ENCODE data around the gene THAP12. TPM values are rescaled to one million over a fixed set of nuclear protein-coding genes. Genes with fewer than 3 reads are reported as not detected.

The THAP12 gene
- total and polyA plus RNA-seq, 2 experiments from 2014 or later = 24.8 to 25.9 TPM

DNA sequence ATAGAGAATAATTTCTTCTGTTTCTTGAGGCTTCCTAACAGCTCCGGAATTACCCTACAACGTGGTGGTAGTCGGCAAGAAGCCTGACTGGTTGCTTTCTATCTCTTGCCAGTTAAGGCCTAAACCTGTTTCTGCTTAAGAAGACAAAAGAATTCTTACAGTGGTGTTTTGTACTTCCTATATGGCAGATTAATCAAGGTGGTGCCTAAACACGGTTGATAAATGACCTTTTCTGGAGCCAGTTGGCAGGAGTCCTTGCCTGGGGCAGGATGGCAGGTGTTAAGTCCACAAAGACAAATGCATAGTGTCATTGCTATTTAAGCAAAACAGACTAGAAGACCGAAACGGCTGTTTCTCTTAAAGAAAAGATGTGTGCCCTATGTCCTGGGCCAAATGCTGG lies 10.1 kb upstream of the THAP12 start:
- Histone ChIP-seq H3K9me3 (ENCODE audit: low read depth) (no peaks in the 10 kb centered on the region), H3K27ac (no peak overlapping the region), H3K27me3 (no peaks in the 10 kb centered on the region), H3K36me3 (no peaks in the 10 kb centered on the region), H3K4me1 (ENCODE audit: low read depth) (no peaks in the 10 kb centered on the region), H3K4me3 (no peak overlapping the region)
- TF ChIP-seq, protein P1, sequence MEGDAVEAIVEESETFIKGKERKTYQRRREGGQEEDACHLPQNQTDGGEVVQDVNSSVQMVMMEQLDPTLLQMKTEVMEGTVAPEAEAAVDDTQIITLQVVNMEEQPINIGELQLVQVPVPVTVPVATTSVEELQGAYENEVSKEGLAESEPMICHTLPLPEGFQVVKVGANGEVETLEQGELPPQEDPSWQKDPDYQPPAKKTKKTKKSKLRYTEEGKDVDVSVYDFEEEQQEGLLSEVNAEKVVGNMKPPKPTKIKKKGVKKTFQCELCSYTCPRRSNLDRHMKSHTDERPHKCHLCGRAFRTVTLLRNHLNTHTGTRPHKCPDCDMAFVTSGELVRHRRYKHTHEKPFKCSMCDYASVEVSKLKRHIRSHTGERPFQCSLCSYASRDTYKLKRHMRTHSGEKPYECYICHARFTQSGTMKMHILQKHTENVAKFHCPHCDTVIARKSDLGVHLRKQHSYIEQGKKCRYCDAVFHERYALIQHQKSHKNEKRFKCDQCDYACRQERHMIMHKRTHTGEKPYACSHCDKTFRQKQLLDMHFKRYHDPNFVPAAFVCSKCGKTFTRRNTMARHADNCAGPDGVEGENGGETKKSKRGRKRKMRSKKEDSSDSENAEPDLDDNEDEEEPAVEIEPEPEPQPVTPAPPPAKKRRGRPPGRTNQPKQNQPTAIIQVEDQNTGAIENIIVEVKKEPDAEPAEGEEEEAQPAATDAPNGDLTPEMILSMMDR (IDR thresholded peaks at IDR 0.05; ENCODE audit: low read depth, low read length) = no peak
- no peak for DNase-seq (ENCODE audit: low read depth in 1 of 2, low spot score in 1 of 2)

DNA sequence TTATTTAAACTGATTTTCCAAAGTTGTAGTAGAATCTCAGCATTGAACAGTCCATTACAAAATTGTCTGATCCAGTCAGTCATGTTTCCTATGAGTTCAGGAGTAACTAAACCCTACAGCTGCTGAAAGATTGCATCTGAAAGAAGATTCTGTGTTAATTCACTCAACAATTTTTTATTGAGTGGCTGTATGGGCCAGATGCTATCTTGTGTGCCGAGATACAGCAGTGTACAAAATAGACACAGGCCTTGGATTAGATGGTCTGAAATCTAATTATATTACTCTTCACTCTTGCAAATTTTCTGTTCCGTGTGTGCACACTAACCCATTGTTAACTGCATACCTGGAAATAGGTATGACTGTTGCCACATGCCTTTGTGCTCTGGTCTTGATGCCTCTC lies 7.5 kb upstream of the THAP12 start:
- H3K9me3 ChIP-seq (ENCODE audit: low read depth) = no peaks in the 10 kb centered on the region
- DNase-seq (ENCODE audit: low read depth in 1 of 2, low spot score in 1 of 2) = no peak
- H3K4me1 ChIP-seq (ENCODE audit: low read depth) = no peaks in the 10 kb centered on the region

DNA sequence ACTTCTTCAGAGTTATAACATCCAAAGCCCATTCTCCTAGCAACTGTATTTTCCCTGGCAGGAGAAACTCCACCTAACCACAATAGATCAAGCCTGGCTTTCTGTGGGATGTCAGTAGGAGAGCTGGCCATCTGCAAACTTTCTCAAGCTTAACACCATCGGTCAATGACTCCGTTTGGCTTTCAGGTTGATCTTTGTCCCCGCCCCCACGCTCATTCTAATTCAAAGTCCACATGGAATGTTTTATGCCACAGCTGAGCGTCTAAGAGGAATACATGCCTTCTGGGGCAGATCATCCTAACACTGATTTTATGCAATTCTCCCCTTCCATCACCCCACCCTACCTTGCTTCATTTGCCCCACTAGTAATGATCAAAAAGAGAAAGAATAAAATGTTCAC lies 5.0 kb upstream of the THAP12 start:
- TF ChIP-seq, protein P1 (IDR thresholded peaks at IDR 0.05; ENCODE audit: low read depth, low read length) = no peak
- Histone ChIP-seq H3K4me3 (no peak overlapping the region), H3K4me1 (ENCODE audit: low read depth) (peaks cover 9% of the 10 kb centered on the region), H3K27ac (no peak overlapping the region), H3K9me3 (ENCODE audit: low read depth) (no peaks in the 10 kb centered on the region), H3K36me3 (no peaks in the 10 kb centered on the region), H3K27me3 (no peaks in the 10 kb centered on the region)
- DNase-seq (ENCODE audit: low read depth in 1 of 2, low spot score in 1 of 2) = no peak

More for the DNA sequence above, 7.5 kb upstream of the THAP12 start:
- TF ChIP-seq, protein P1 (IDR thresholded peaks at IDR 0.05; ENCODE audit: low read depth, low read length) = no peak
- no peaks in the 10 kb centered on the region for H3K36me3 ChIP-seq
- no peaks in the 10 kb centered on the region for H3K27me3 ChIP-seq
- H3K4me3 ChIP-seq = no peak overlapping the region
- H3K27ac ChIP-seq = no peak overlapping the region

DNA sequence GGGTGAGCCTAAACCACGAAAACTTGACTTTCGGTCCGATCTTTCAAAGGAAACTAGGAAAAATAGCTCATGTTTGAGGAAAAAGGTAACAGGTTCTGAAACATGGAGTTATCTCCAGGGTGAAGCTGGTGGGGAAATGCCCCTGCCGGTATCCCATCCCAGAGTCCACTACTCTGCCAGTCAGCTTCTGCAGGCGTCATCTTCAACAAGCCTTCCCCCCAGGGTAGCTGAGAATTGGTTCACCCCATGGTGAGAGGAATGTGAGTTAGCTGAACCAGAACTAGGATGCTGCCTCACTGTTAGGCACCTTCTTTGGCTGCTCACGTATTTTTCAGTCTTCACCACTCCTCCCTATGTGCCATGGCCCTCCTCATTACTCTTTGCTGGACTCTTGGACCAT lies 1.3 kb upstream of the THAP12 start:
- Histone ChIP-seq H3K9me3 (ENCODE audit: low read depth) (no peaks in the 10 kb centered on the region), H3K27me3 (no peaks in the 10 kb centered on the region), H3K27ac (no peak overlapping the region), H3K4me1 (ENCODE audit: low read depth) (peaks cover 16% of the 10 kb centered on the region), H3K4me3 (peak overlapping the region; percentile 74), H3K36me3 (no peaks in the 10 kb centered on the region)
- no peak for DNase-seq (ENCODE audit: low read depth in 1 of 2, low spot score in 1 of 2)
- TF ChIP-seq, protein P1 (IDR thresholded peaks at IDR 0.05; ENCODE audit: low read depth, low read length) = no peak

DNA sequence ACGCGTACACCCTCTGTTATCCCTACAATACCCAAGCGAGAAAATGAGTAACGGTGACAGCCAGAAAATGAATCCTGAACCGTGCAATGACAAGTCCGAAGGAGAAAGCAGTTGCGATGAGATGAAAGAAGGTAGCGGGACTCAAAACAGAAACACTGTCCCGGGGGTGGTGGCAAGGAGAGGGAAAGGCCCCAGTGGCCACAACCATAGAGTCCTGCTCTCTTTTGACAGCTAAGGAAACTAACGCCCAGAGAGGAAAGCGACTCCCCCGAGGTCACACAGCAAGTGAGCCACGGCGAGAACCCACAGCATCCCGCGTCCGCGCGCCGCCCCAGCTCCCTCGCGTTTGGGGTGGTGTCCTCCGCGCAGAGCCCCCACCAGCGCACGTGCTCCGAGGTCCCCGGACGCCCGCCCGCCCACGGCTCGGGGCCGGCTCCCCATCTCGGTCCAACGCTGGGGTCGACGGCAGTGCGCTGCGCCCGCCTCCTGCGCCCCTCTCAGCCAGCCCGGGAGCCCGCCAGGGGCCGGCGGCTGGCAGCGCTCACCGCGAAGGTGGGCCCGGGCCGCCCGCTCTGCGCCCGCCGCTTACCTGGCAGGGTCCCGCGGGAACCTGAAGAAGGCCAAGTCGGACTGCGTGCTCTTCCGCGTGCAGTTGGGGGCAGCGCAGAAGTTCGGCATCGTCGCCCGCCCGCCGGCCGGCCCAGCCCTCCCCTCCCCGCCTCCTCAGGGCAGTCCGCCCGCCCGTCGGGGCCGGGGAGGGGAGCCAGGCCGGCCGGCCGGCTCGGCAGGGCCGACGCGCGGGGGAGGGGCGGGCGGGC lies 564 bp downstream of the THAP12 start:
- no peaks in the 10 kb centered on the region for H3K9me3 ChIP-seq (ENCODE audit: low read depth)
- H3K27me3 ChIP-seq = no peaks in the 10 kb centered on the region
- peak overlapping the region; percentile 74 for H3K4me3 ChIP-seq
- peaks cover 16% of the 10 kb centered on the region for H3K4me1 ChIP-seq (ENCODE audit: low read depth)
- H3K36me3 ChIP-seq = no peaks in the 10 kb centered on the region
- TF ChIP-seq, protein P1 (IDR thresholded peaks at IDR 0.05; ENCODE audit: low read depth, low read length) = no peak
- peak overlapping the region; percentile 72 for H3K27ac ChIP-seq
- DNase-seq (ENCODE audit: low read depth in 1 of 2, low spot score in 1 of 2) = peak; percentile 1 to 15
